ENCODE data around the gene SSU72. TPM values are rescaled to one million over a fixed set of nuclear protein-coding genes. Genes with fewer than 3 reads are reported as not detected.

Gene SSU72
- total RNA-seq, 4 donors from 2014 or later = 129 to 161 (median 146) TPM

GRCh38 chr1:1594602-1595260, 20.1 kb upstream of the SSU72 start:
- TF ChIP-seq POLR2A (IDR thresholded peaks at IDR 0.05) (no peak), EP300 (IDR thresholded peaks at IDR 0.05) (no peak), CTCF (IDR thresholded peaks at IDR 0.05) (no peak)
- no peak for DNase-seq (ENCODE audit: low spot score in 2 of 2)
- Histone ChIP-seq H3K9me3 (no peaks in the 10 kb centered on the region), H3K4me3 (no peak overlapping the region), H3K27ac (no peak overlapping the region), H3K27me3 (peaks cover 0 to 25% of the 10 kb centered on the region in 2 donors), H3K36me3 (no peaks in the 10 kb centered on the region), H3K4me1 (peaks cover 0 to 17% (median 2%) of the 10 kb centered on the region in 4 donors)
- 61 to 65% methylated on average over 7 to 9 of the region's 10 CpGs for WGBS, 2 donors

GRCh38 chr1:1593834-1594601, 19.4 kb upstream of the SSU72 start:
- Histone ChIP-seq H3K9me3 (no peaks in the 10 kb centered on the region), H3K27ac (no peak overlapping the region), H3K36me3 (no peaks in the 10 kb centered on the region), H3K27me3 (peaks cover 0 to 22% of the 10 kb centered on the region in 2 donors), H3K4me1 (peaks cover 0 to 12% (median 0%) of the 10 kb centered on the region in 4 donors), H3K4me3 (no peak overlapping the region)
- no peak for DNase-seq (ENCODE audit: low spot score in 2 of 2)
- WGBS, 2 donors = 78 to 81% methylated on average over 24 of the region's 24 CpGs
- TF ChIP-seq POLR2A (IDR thresholded peaks at IDR 0.05) = no peak

- H3K27me3 ChIP-seq = peaks cover 0 to 4% of the 10 kb centered on the region in 2 donors
- WGBS, 2 donors = 88 to 90% methylated on average over 13 of the region's 13 CpGs
- TF ChIP-seq EP300 (IDR thresholded peaks at IDR 0.05) (no peak), CTCF (IDR thresholded peaks at IDR 0.05) (no peak), POLR2A (IDR thresholded peaks at IDR 0.05) (no peak)
- H3K9me3 ChIP-seq = no peaks in the 10 kb centered on the region
- H3K4me1 ChIP-seq = no peaks in the 10 kb centered on the region
- no peak for DNase-seq (ENCODE audit: low spot score in 2 of 2)
- no peak overlapping the region for H3K27ac ChIP-seq
- H3K4me3 ChIP-seq = no peak overlapping the region
- no peaks in the 10 kb centered on the region for H3K36me3 ChIP-seq
These were observed 16.8 kb upstream of the SSU72 start for GRCh38 chr1:1591452-1591851.

GRCh38 chr1:1583347-1584010, 8.8 kb upstream of the SSU72 start:
- Histone ChIP-seq H3K27me3 (peaks cover 0 to 2% of the 10 kb centered on the region in 2 donors), H3K27ac (no peak overlapping the region), H3K36me3 (no peaks in the 10 kb centered on the region), H3K4me1 (no peaks in the 10 kb centered on the region), H3K9me3 (no peaks in the 10 kb centered on the region), H3K4me3 (no peak overlapping the region)
- DNase-seq (ENCODE audit: low spot score in 2 of 2) = no peak
- TF ChIP-seq EP300 (IDR thresholded peaks at IDR 0.05) (no peak), POLR2A (IDR thresholded peaks at IDR 0.05) (no peak), CTCF (IDR thresholded peaks at IDR 0.05) (no peak)
- WGBS, 2 donors = 86 to 87% methylated on average over 14 to 23 of the region's 23 CpGs

- Histone ChIP-seq H3K27me3 (peaks cover 0 to 2% of the 10 kb centered on the region in 2 donors), H3K4me1 (no peaks in the 10 kb centered on the region), H3K27ac (no peak overlapping the region), H3K36me3 (no peaks in the 10 kb centered on the region), H3K4me3 (no peak overlapping the region), H3K9me3 (no peaks in the 10 kb centered on the region)
- no peak for DNase-seq (ENCODE audit: low spot score in 2 of 2)
- no peak for TF ChIP-seq POLR2A (IDR thresholded peaks at IDR 0.05)
- TF ChIP-seq EP300 (IDR thresholded peaks at IDR 0.05) = no peak
- no peak for TF ChIP-seq CTCF (IDR thresholded peaks at IDR 0.05)
- WGBS, 2 donors = 71 to 72% methylated on average over 9 of the region's 9 CpGs
These were observed 8.1 kb upstream of the SSU72 start for GRCh38 chr1:1582585-1583346.

Data from tibial nerve (tissue), 4 donors.